CD14-positive monocyte (primary cell): ENCODE results near the gene EXT2. TPM values are rescaled to one million over a fixed set of nuclear protein-coding genes. Genes with fewer than 3 reads are reported as not detected.

Experiments used
- DNase-seq, 3 donors: peaks; one replicate each; pipeline ENCODE4 v3.0.0-alpha.2; 2011 to 2022
- H2AFZ ChIP-seq: 2 replicates; pipeline ENCODE4 v1.6.0; 2012; ENCODE audit warnings: mild to moderate bottlenecking, low read depth, low read length, inconsistent platforms; ENCODE audit not compliant: insufficient read depth, poor library complexity, severe bottlenecking
- H3K27ac ChIP-seq, 2 donors: 1 replicate in 1 of 2; 2 replicates in 1 of 2; pipeline ENCODE4 v1.5.1; 2012 to 2013; ENCODE audit warnings: low read length in 2 of 2, control low read depth in 1 of 2, inconsistent platforms in 1 of 2, low read depth in 1 of 2, mild to moderate bottlenecking in 1 of 2
- H3K27me3 ChIP-seq, 2 donors: one replicate each; pipeline versions ENCODE4 v1.6.0 to v1.6.1; 2011 to 2013; ENCODE audit warnings: low read length in 2 of 2; ENCODE audit not compliant: control insufficient read depth in 2 of 2, insufficient read depth in 2 of 2
- H3K36me3 ChIP-seq, 2 donors: replicated peaks in 1 of 2; 1 replicate in 1 of 2; 2 replicates in 1 of 2; pipeline versions ENCODE4 v1.5.1 to v1.6.1; 2012 to 2013; ENCODE audit warnings: low read length in 2 of 2, control low read depth in 1 of 2, inconsistent platforms in 1 of 2, mild to moderate bottlenecking in 1 of 2; ENCODE audit not compliant: insufficient read depth in 2 of 2, control insufficient read depth in 1 of 2
- H3K4me1 ChIP-seq, 2 donors: 1 replicate in 1 of 2; 2 replicates in 1 of 2; pipeline versions ENCODE4 v1.5.1 to v1.6.1; 2012 to 2013; ENCODE audit warnings: low read length in 2 of 2, control low read depth in 1 of 2, inconsistent platforms in 1 of 2, mild to moderate bottlenecking in 1 of 2, moderate library complexity in 1 of 2; ENCODE audit not compliant: insufficient read depth in 2 of 2, control insufficient read depth in 1 of 2
- H3K4me2 ChIP-seq: replicated peaks from 2 replicates; pipeline ENCODE3; 2012; ENCODE audit warnings: low read length, moderate library complexity, mild to moderate bottlenecking; ENCODE audit not compliant: poor library complexity, severe bottlenecking; ENCODE audit errors: extremely low read depth
- H3K4me3 ChIP-seq, 3 experiments: fragments of 200-600 bp in 1 of 3; sonication (generic) in 1 of 3; replicated peaks in 1 of 3; 1 replicate in 2 of 3; 2 replicates in 1 of 3; pipeline ENCODE4 v1.5.1; 2011 to 2013; ENCODE audit warnings: low read length in 3 of 3, mild to moderate bottlenecking in 3 of 3, control low read depth in 2 of 3, low read depth in 2 of 3, inconsistent platforms in 1 of 3, moderate library complexity in 1 of 3
- H3K79me2 ChIP-seq: 2 replicates; pipeline ENCODE4 v1.6.0; 2012; ENCODE audit warnings: mild to moderate bottlenecking, control low read depth, inconsistent platforms, low read length, moderate library complexity; ENCODE audit not compliant: insufficient read depth
- H3K9ac ChIP-seq: 2 replicates; pipeline ENCODE4 v1.6.0; 2017; ENCODE audit warnings: low read length, mild to moderate bottlenecking; ENCODE audit not compliant: insufficient read depth, poor library complexity, severe bottlenecking
- H3K9me3 ChIP-seq, 2 donors: replicated peaks in 1 of 2; 1 replicate in 1 of 2; 2 replicates in 1 of 2; pipeline versions ENCODE4 v1.5.1 to v1.6.1; 2012 to 2013; ENCODE audit warnings: low read length in 2 of 2, control low read depth in 1 of 2; ENCODE audit not compliant: control insufficient read depth in 1 of 2, insufficient read depth in 1 of 2
- H4K20me1 ChIP-seq: 2 replicates; pipeline ENCODE4 v1.6.0; 2012; ENCODE audit warnings: mild to moderate bottlenecking, low read length, control low read depth, moderate library complexity; ENCODE audit not compliant: insufficient read depth
- H3K27ac Mint-ChIP-seq, 7 donors: one replicate each; pipeline ENCODE4 v1.8.0; 2020; ENCODE audit warnings: mild to moderate bottlenecking in 7 of 7, mixed read lengths in 7 of 7, moderate library complexity in 6 of 7, inconsistent platforms in 2 of 7
- H3K27me3 Mint-ChIP-seq, 3 donors: one replicate each; pipeline ENCODE4 v1.8.0; 2021 to 2022; ENCODE audit warnings: low read depth in 3 of 3, mild to moderate bottlenecking in 3 of 3, mixed read lengths in 3 of 3, moderate library complexity in 3 of 3, inconsistent platforms in 1 of 3
- H3K36me3 Mint-ChIP-seq, 2 donors: one replicate each; pipeline ENCODE4 v1.8.0; 2020; ENCODE audit warnings: mixed read lengths in 2 of 2, inconsistent platforms in 1 of 2, mild to moderate bottlenecking in 1 of 2
- H3K4me1 Mint-ChIP-seq: one replicate; pipeline ENCODE4 v1.8.0; 2020; ENCODE audit warnings: mild to moderate bottlenecking, mixed read lengths
- H3K4me3 Mint-ChIP-seq, 2 donors: one replicate each; pipeline ENCODE4 v1.8.0; 2020; ENCODE audit warnings: mild to moderate bottlenecking in 2 of 2, mixed read lengths in 2 of 2, moderate library complexity in 1 of 2
- H3K9me3 Mint-ChIP-seq, 7 donors: one replicate each; pipeline ENCODE4 v1.8.0; 2020 to 2022; ENCODE audit warnings: mixed read lengths in 7 of 7, mild to moderate bottlenecking in 6 of 7, moderate library complexity in 6 of 7, inconsistent platforms in 2 of 7
- CTCF ChIP-seq: fragments of 200-600 bp; IDR thresholded peaks from one replicate; pipeline ENCODE4 v1.8.0; 2022; ENCODE audit warnings: antibody characterized with exemption, mild to moderate bottlenecking
- WGBS: methylation state at CpG from one replicate; pipeline ENCODE4 v1.1.5; 2013; ENCODE audit warnings: missing lambda C conversion rate; ENCODE audit not compliant: insufficient coverage; 5-methylcytosine and 5-hydroxymethylcytosine counted together
- intact Hi-C, 2 donors: fragments of 100-400 bp; cut with micrococcal nuclease; formaldehyde crosslinking; loops; one replicate each; pipeline versions ENCODE4 v1.15.0 to v1.15.1; 2023
- polyA plus RNA-seq, 3 donors: library from polyadenylated mRNA; depleted of rRNA in 1 of 3; unstranded in 2 of 3; stranded (reverse) in 1 of 3; fragments of 300-500 nt in 2 of 3; fragments of >200 nt in 1 of 3; fragmentation: Illumina TruSeq in 2 of 3; gene quantifications; 1 replicate in 2 of 3; 2 replicates in 1 of 3; pipeline ENCODE4 v1.2.3, GENCODE V29; 2012 to 2021

EXT2 gene
- polyA plus RNA-seq, 3 donors = 17.2 to 41.1 (median 34.2) TPM

GRCh38 chr11:44083906-44084305, 11.6 kb upstream of the EXT2 start:
- Histone ChIP-seq H3K27ac (no peak overlapping the region), H3K4me3 (no peak overlapping the region), H3K36me3 (peaks cover 0 to 4% of the 10 kb centered on the region in 2 donors), H2AFZ (no peak overlapping the region), H3K27me3 (no peaks in the 10 kb centered on the region), H4K20me1 (no peaks in the 10 kb centered on the region), H3K4me1 (no peaks in the 10 kb centered on the region), H3K4me2 (no peak overlapping the region), H3K9ac (no peak overlapping the region), H3K79me2 (no peaks in the 10 kb centered on the region), H3K9me3 (peaks cover 0 to 3% of the 10 kb centered on the region in 2 donors)
- Mint-ChIP-seq H3K9me3 (peaks cover 2 to 13% (median 4%) of the 10 kb centered on the region in 7 donors), H3K27me3 (no peaks in the 10 kb centered on the region), H3K36me3 (peaks cover 4 to 9% of the 10 kb centered on the region in 2 donors), H3K4me3 (no peak overlapping the region), H3K4me1 (no peaks in the 10 kb centered on the region), H3K27ac (peak overlapping the region in 1 of 7 donors; percentile 17)
- no CpG with 5 or more reads among the region's 5 CpGs for WGBS
- no peak for DNase-seq
- intact Hi-C loops = no loop called here
- TF ChIP-seq CTCF = no peak

- H3K36me3 Mint-ChIP-seq = peaks cover 2 to 10% of the 10 kb centered on the region in 2 donors
- H3K9me3 Mint-ChIP-seq = peaks cover 2 to 13% (median 5%) of the 10 kb centered on the region in 7 donors
- intact Hi-C loops = no loop called here
- Histone ChIP-seq H3K27me3 (no peaks in the 10 kb centered on the region), H3K4me3 (no peak overlapping the region), H3K9ac (no peak overlapping the region), H4K20me1 (no peaks in the 10 kb centered on the region), H3K27ac (no peak overlapping the region), H3K9me3 (peaks cover 0 to 3% of the 10 kb centered on the region in 2 donors), H3K36me3 (peaks cover 0 to 4% of the 10 kb centered on the region in 2 donors), H2AFZ (no peak overlapping the region), H3K79me2 (no peaks in the 10 kb centered on the region), H3K4me2 (no peak overlapping the region), H3K4me1 (no peaks in the 10 kb centered on the region)
- no peak overlapping the region for H3K27ac Mint-ChIP-seq
- H3K4me1 Mint-ChIP-seq = no peaks in the 10 kb centered on the region
- no peak for TF ChIP-seq CTCF
- no peak overlapping the region for H3K4me3 Mint-ChIP-seq
- WGBS = no CpG with 5 or more reads among the region's 1 CpG
- DNase-seq = no peak
- H3K27me3 Mint-ChIP-seq = no peaks in the 10 kb centered on the region
These were observed 10.1 kb upstream of the EXT2 start for GRCh38 chr11:44085330-44085729.
